Fibroblast of mammary gland (primary cell): Measurements from ENCODE around the gene CFAP97D2.
"Not testable (repeated sequence)": the region's sequence is repeated elsewhere in the genome, so short reads cannot be mapped to it uniquely, and the experiment has no call there.

Experiments used
- DNase-seq: peaks from one replicate; pipeline ENCODE4 v3.0.0-alpha.2; 2010; ENCODE audit warnings: low read depth
- H3K4me3 ChIP-seq: 2 replicates; pipeline ENCODE4 v1.5.1; 2011; ENCODE audit warnings: low read depth, mild to moderate bottlenecking, low read length, moderate library complexity; ENCODE audit not compliant: control insufficient read depth
- CTCF ChIP-seq: conservative IDR thresholded peaks from 2 replicates; pipeline ENCODE4 v1.5.1; 2011; ENCODE audit warnings: low read depth, low read length, inconsistent platforms; ENCODE audit not compliant: control insufficient read depth, insufficient read depth

The CFAP97D2 gene

DNA sequence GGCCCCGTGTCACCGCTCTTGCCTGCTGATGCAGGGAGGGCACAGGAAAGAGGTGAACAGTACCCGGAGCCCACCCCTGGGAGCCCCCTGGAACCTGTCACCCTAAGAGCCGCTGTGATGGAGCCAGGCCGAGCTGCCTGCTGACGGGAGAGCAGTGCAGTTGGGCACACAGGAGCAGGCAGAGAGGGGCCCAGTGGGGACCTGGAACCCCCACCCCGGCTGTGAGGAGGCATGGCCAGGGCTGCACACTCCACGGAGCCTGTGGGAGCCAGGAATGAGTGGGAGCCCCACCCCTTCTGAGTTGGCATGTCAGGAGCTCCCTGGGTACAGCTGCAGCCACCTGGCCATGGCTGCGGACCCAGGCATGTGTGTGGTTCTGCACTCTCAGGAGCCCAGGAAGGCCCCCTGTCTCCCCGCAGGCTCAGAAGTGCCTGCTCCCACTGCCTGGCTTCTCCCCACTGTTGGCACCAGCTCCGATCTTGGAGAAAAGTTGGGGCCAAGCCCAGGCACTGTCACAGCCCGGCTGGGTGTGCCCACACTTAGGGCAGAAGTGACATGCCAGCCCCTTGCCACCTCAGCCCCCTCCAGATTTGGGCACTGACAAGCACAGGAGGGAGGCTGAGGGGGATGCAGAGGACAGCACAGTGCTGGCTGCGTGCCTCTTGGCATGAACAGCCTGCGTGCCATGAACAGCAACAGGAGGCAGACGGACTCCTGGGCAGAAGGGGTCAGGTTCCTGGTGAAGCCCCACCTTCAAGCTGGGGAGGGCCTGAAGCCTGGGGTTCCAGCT lies 6.3 kb downstream of the CFAP97D2 start:
- TF ChIP-seq CTCF = no peak
- DNase-seq = no peak
- H3K4me3 ChIP-seq = no peak overlapping the region

DNA sequence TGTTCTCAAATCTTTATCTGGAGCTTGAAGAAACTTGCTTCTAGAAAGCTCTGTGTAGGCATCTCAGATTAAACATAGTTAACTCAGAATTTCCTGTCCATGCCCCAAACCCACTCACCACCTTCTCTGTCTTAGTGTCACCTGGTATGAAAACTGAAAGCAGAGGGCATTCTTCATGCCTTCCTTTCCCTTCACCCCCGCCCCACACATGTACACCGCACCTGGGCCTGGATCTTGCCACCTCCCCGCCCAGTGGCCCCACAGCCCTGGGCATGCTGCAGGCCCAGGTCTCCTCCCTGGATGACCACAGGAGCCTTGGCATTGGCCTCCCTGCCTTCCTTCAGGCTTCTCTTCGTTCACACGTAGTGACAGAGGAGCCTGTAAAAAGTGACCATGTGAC lies 15.8 kb downstream of the CFAP97D2 start:
- no peak for DNase-seq
- TF ChIP-seq CTCF = no peak
- H3K4me3 ChIP-seq = no peak overlapping the region

GRCh38 chr13:114196629-114197028 lies 17.6 kb downstream of the CFAP97D2 start:
- DNase-seq = no peak
- no peak overlapping the region for H3K4me3 ChIP-seq
- TF ChIP-seq CTCF = no peak

GRCh38 chr13:114198556-114198955 lies 19.5 kb downstream of the CFAP97D2 start:
- TF ChIP-seq CTCF = no peak
- no peak for DNase-seq
- H3K4me3 ChIP-seq = no peak overlapping the region

GRCh38 chr13:114199526-114199925 lies 20.5 kb downstream of the CFAP97D2 start:
- not testable (repeated sequence) for H3K4me3 ChIP-seq, DNase-seq

- DNase-seq = no peak
- H3K4me3 ChIP-seq = no peak overlapping the region
- no peak for TF ChIP-seq CTCF
These were observed 20.9 kb downstream of the CFAP97D2 start for GRCh38 chr13:114199954-114200353.

GRCh38 chr13:114200399-114200911 lies 21.4 kb downstream of the CFAP97D2 start:
- no peak overlapping the region for H3K4me3 ChIP-seq
- DNase-seq = peak; percentile 14
- no peak for TF ChIP-seq CTCF
